ENCODE results near the gene TRIM24.

- TF ChIP-seq, protein P1, sequence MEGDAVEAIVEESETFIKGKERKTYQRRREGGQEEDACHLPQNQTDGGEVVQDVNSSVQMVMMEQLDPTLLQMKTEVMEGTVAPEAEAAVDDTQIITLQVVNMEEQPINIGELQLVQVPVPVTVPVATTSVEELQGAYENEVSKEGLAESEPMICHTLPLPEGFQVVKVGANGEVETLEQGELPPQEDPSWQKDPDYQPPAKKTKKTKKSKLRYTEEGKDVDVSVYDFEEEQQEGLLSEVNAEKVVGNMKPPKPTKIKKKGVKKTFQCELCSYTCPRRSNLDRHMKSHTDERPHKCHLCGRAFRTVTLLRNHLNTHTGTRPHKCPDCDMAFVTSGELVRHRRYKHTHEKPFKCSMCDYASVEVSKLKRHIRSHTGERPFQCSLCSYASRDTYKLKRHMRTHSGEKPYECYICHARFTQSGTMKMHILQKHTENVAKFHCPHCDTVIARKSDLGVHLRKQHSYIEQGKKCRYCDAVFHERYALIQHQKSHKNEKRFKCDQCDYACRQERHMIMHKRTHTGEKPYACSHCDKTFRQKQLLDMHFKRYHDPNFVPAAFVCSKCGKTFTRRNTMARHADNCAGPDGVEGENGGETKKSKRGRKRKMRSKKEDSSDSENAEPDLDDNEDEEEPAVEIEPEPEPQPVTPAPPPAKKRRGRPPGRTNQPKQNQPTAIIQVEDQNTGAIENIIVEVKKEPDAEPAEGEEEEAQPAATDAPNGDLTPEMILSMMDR (IDR thresholded peaks at IDR 0.05) = no peak
- no peak for TF ChIP-seq ZFX (IDR thresholded peaks at IDR 0.05; ENCODE audit: borderline replicate concordance)
These were observed 46.7 kb downstream of the TRIM24 start for GRCh38 chr7:138506764-138507163.

Measured in 22Rv1 (cell line).